ENCODE measurements around the gene NUTM2A. TPM values are rescaled to one million over a fixed set of nuclear protein-coding genes. Genes with fewer than 3 reads are reported as not detected.
"Not testable (repeated sequence)": the region's sequence is repeated elsewhere in the genome, so short reads cannot be mapped to it uniquely, and the experiment has no call there.

The NUTM2A gene, protein sequence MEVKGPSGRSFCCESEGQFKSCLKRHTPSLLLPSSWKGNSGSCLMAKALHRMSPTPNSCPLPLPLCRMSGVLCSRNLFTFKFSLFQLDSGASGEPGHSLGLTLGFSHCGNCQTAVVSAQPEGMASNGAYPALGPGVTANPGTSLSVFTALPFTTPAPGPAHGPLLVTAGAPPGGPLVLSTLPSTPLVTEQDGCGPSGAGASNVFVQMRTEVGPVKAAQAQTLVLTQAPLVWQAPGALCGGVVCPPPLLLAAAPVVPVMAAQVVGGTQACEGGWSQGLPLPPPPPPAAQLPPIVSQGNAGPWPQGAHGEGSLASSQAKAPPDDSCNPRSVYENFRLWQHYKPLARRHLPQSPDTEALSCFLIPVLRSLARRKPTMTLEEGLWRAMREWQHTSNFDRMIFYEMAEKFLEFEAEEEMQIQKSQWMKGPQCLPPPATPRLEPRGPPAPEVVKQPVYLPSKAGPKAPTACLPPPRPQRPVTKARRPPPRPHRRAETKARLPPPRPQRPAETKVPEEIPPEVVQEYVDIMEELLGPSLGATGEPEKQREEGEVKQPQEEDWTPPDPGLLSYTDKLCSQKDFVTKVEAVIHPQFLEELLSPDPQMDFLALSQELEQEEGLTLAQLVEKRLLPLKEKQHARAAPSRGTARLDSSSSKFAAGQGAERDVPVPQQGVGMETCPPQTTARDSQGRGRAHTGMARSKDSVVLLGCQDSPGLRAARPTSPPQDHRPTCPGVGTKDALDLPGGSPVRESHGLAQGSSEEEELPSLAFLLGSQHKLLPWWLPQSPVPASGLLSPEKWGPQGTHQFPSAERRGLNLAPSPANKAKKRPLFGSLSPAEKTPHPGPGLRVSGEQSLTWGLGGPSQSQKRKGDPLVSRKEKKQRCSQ
- 0.49 and 1.6 TPM in 2 replicates for total RNA-seq (2011; cell fraction: chromatin; rRNA removed; ENCODE audit: low replicate concordance)
- total RNA-seq (2011; cell fraction: nucleolus; rRNA removed): 0.92 and 1.3 TPM in 2 replicates
- total RNA-seq (2011; cell fraction: nucleoplasm; rRNA removed): 0.46 and 0.73 TPM in 2 replicates
- total RNA-seq (2014; rRNA removed) (1.9 and 2.6 TPM in 2 replicates), total RNA-seq (2014; rRNA removed; fragmentation: Illumina TruSeq; extraction: Trizol) (0.07 and 0.10 TPM in 2 replicates), total RNA-seq (2015; rRNA removed; fragmentation: Illumina TruSeq; extraction: Trizol) (0.49 and 0.83 TPM in 2 replicates), total RNA-seq (2021) (1.6 and 2.8 TPM in 2 replicates), polyA plus RNA-seq (2011; rRNA removed) (0.32 and 0.42 TPM in 2 replicates), polyA plus RNA-seq (2014; fragmentation: Illumina TruSeq; extraction: Trizol) (0.22 and 0.89 TPM in 2 replicates), polyA plus RNA-seq (2014; fragmentation: Nextera tagmentation; extraction: Ambion mirVana) (not detected), polyA plus RNA-seq (2014; rRNA removed) (1.4 and 1.6 TPM in 2 replicates), polyA minus RNA-seq (2011; rRNA and poly(A)+ RNA removed) (0.28 and 0.36 TPM in 2 replicates), Bru-seq, nascent RNA (percentile 29 among the genes with signal in this experiment), BruChase-seq, experiment 1, labeled RNA remaining after a 2-hour chase (percentile 32 among the genes with signal in this experiment), BruChase-seq, experiment 2, labeled RNA remaining after a 6-hour chase (percentile 28 among the genes with signal in this experiment)
- 0.88 and 3.3 TPM in 2 replicates for polyA plus RNA-seq (2011; cell fraction: cytosol; rRNA removed)
- polyA plus RNA-seq (2011; cell fraction: nucleus; rRNA removed): 0.84 and 2.6 TPM in 2 replicates
- polyA plus RNA-seq (2012): 0.87 and 2.7 TPM in 2 replicates
- polyA minus RNA-seq (2011; cell fraction: cytosol; rRNA and poly(A)+ RNA removed): 1.9 TPM in 1 of 2 replicates, not detected in the other
- 0.89 and 1.6 TPM in 2 replicates for polyA minus RNA-seq (2011; cell fraction: nucleus; rRNA and poly(A)+ RNA removed)
- long read RNA-seq, experiment 1, partial matches to known transcripts: 0 of 1 reads
- long read RNA-seq, experiment 1, other reads (novel, unspliced or antisense): 1 of 1 reads
- long read RNA-seq, experiment 2, partial matches to known transcripts: 3 of 3 reads
- long read RNA-seq, experiment 2, other reads (novel, unspliced or antisense): 0 of 3 reads
- long read RNA-seq, experiment 3: 0 reads

DNA sequence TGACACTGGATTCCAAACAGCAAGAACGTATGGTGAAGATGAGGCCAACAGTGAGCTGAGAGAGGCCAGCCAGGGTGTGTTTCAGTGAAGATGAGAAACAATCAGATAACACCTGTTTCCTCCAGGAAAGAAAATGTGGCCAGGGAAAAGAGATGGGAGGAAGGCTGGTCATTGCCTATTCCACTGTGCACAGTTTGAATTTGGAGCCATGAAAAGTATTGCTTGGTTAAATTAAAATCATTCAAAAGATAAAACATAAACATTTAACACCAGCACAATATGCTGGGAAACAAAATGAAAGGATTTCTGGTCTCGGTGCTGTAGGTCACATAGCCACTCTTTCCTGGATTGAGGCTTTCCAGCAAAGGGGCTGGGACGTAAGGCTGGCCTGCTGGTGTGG is at the start of gene NUTM2A:
Gene NUTM2A (plus strand): TSS at position 301 of the 400 bp plus-strand sequence. CDS start 383 bp downstream, outside the sequence.
- ATAC-seq; H3K36me3 ChIP-seq (ENCODE audit: control insufficient read depth, insufficient read depth, low read length); H4K20me1 ChIP-seq (replicated peaks; ENCODE audit: control insufficient read depth, insufficient read depth, low read length); H3K4me2 ChIP-seq (ENCODE audit: insufficient read depth, low read length); DNase-seq (ENCODE audit: extremely low read depth in 1 of 4, low spot score in 3 of 4); H3K4me3 ChIP-seq; H3K9me1 ChIP-seq (ENCODE audit: control insufficient read depth, insufficient read depth, low read length); H3K27me3 ChIP-seq (ENCODE audit: control insufficient read depth in 2 of 2, insufficient read depth in 2 of 2, low read length in 2 of 2); H3K4me1 ChIP-seq (replicated peaks in 1 of 2; ENCODE audit: control insufficient read depth in 2 of 2, insufficient read depth in 2 of 2, low read length in 2 of 2); in situ Hi-C loops (cut with MboI); H2AFZ ChIP-seq (ENCODE audit: low read depth, low read length); CTCF ChIA-PET (ENCODE audit: low intra/inter-chr PET ratio); BruUV-seq (replicated peaks); H3K27ac ChIP-seq (ENCODE audit: extremely low read depth, low read depth, low read length); intact Hi-C loops (cut with micrococcal nuclease); H3K9ac ChIP-seq (ENCODE audit: insufficient read depth in 1 of 2, low read depth in 2 of 2, low read length in 2 of 2); H3K79me2 ChIP-seq (ENCODE audit: control insufficient read depth, insufficient read depth, low read length); FAIRE-seq; H3K9me3 ChIP-seq (replicated peaks; ENCODE audit: control insufficient read depth, insufficient read depth, low read depth, low read length); POLR2A ChIA-PET: not testable (repeated sequence)
- no CpG with 5 or more reads among the region's 3 CpGs for WGBS (ENCODE audit: insufficient coverage, low coverage, missing lambda C conversion rate)

GRCh38 chr10:87177587-87177986 is 47.7 kb upstream of the NUTM2A start:
- POLR2A ChIA-PET; CTCF ChIA-PET (ENCODE audit: low intra/inter-chr PET ratio); ATAC-seq; H3K9ac ChIP-seq (ENCODE audit: insufficient read depth in 1 of 2, low read depth in 2 of 2, low read length in 2 of 2); BruUV-seq (replicated peaks); H3K4me2 ChIP-seq (ENCODE audit: insufficient read depth, low read length); H4K20me1 ChIP-seq (replicated peaks; ENCODE audit: control insufficient read depth, insufficient read depth, low read length); H3K4me3 ChIP-seq; H3K79me2 ChIP-seq (ENCODE audit: control insufficient read depth, insufficient read depth, low read length); H2AFZ ChIP-seq (ENCODE audit: low read depth, low read length); H3K36me3 ChIP-seq (ENCODE audit: control insufficient read depth, insufficient read depth, low read length); intact Hi-C loops (cut with micrococcal nuclease); H3K4me1 ChIP-seq (replicated peaks in 1 of 2; ENCODE audit: control insufficient read depth in 2 of 2, insufficient read depth in 2 of 2, low read length in 2 of 2); H3K27me3 ChIP-seq (ENCODE audit: control insufficient read depth in 2 of 2, insufficient read depth in 2 of 2, low read length in 2 of 2); H3K9me3 ChIP-seq (replicated peaks; ENCODE audit: control insufficient read depth, insufficient read depth, low read depth, low read length); FAIRE-seq; H3K9me1 ChIP-seq (ENCODE audit: control insufficient read depth, insufficient read depth, low read length); in situ Hi-C loops (cut with MboI); DNase-seq (ENCODE audit: extremely low read depth in 1 of 4, low spot score in 3 of 4); H3K27ac ChIP-seq (ENCODE audit: extremely low read depth, low read depth, low read length): not testable (repeated sequence)
- WGBS (ENCODE audit: insufficient coverage, low coverage, missing lambda C conversion rate): no CpG with 5 or more reads among the region's 3 CpGs

GRCh38 chr10:87184421-87184820 is 40.8 kb upstream of the NUTM2A start:
- H3K4me3 ChIP-seq; H4K20me1 ChIP-seq (replicated peaks; ENCODE audit: control insufficient read depth, insufficient read depth, low read length); ATAC-seq; FAIRE-seq; H3K4me1 ChIP-seq (replicated peaks in 1 of 2; ENCODE audit: control insufficient read depth in 2 of 2, insufficient read depth in 2 of 2, low read length in 2 of 2); H3K9me3 ChIP-seq (replicated peaks; ENCODE audit: control insufficient read depth, insufficient read depth, low read depth, low read length); H3K27ac ChIP-seq (ENCODE audit: extremely low read depth, low read depth, low read length); DNase-seq (ENCODE audit: extremely low read depth in 1 of 4, low spot score in 3 of 4); in situ Hi-C loops (cut with MboI); H3K9ac ChIP-seq (ENCODE audit: insufficient read depth in 1 of 2, low read depth in 2 of 2, low read length in 2 of 2); H2AFZ ChIP-seq (ENCODE audit: low read depth, low read length); H3K79me2 ChIP-seq (ENCODE audit: control insufficient read depth, insufficient read depth, low read length); H3K36me3 ChIP-seq (ENCODE audit: control insufficient read depth, insufficient read depth, low read length); H3K4me2 ChIP-seq (ENCODE audit: insufficient read depth, low read length); BruUV-seq (replicated peaks); H3K9me1 ChIP-seq (ENCODE audit: control insufficient read depth, insufficient read depth, low read length); CTCF ChIA-PET (ENCODE audit: low intra/inter-chr PET ratio); H3K27me3 ChIP-seq (ENCODE audit: control insufficient read depth in 2 of 2, insufficient read depth in 2 of 2, low read length in 2 of 2); POLR2A ChIA-PET; intact Hi-C loops (cut with micrococcal nuclease): not testable (repeated sequence)
- 75% methylated on average over 3 of the region's 6 CpGs for WGBS (ENCODE audit: insufficient coverage, low coverage, missing lambda C conversion rate)

All from K562 (cell line).